Natural killer cell treated with Interleukin-12 subunit alpha and Interleukin-12 subunit beta and Interleukin-15 and Interleukin-18, amount 100 ng/mL, for 72 hours (primary cell): ENCODE results near the gene BORCS5. TPM values are rescaled to one million over a fixed set of nuclear protein-coding genes. Genes with fewer than 3 reads are reported as not detected.
A peak's percentile ranks its signal among the peaks of the same experiment; 100 is the strongest.

Source experiments
- ATAC-seq, 2 donors: fragments of 150-1000 bp; cut with Tn5 transposase in 1 of 2; sonication (Bioruptor Pico), chemical (Tn5 transposase) in 1 of 2; 2 replicates each; pipeline ENCODE4 v1.10.0; 2021
- DNase-seq: peaks from one replicate; pipeline ENCODE4 v3.0.0; 2022; ENCODE audit warnings: low spot score
- H3K27ac Mint-ChIP-seq, 2 donors: 1 replicate in 1 of 2; 2 replicates in 1 of 2; pipeline ENCODE4 v1.8.0; 2022; ENCODE audit warnings: mixed read lengths in 2 of 2, mild to moderate bottlenecking in 1 of 2, moderate library complexity in 1 of 2
- H3K27me3 Mint-ChIP-seq, 2 donors: 1 replicate in 1 of 2; 2 replicates in 1 of 2; pipeline ENCODE4 v1.8.0; 2022; ENCODE audit warnings: mixed read lengths in 2 of 2
- H3K36me3 Mint-ChIP-seq: one replicate; pipeline ENCODE4 v1.8.0; 2022; ENCODE audit warnings: mixed read lengths
- H3K4me1 Mint-ChIP-seq, 2 donors: 1 replicate in 1 of 2; 2 replicates in 1 of 2; pipeline ENCODE4 v1.8.0; 2022; ENCODE audit warnings: low read depth in 2 of 2, mixed read lengths in 2 of 2, mild to moderate bottlenecking in 1 of 2
- H3K4me3 Mint-ChIP-seq: one replicate; pipeline ENCODE4 v1.8.0; 2022; ENCODE audit warnings: mixed read lengths
- H3K9me3 Mint-ChIP-seq: 2 replicates; pipeline ENCODE4 v1.8.0; 2022; ENCODE audit warnings: mixed read lengths
- total RNA-seq, 2 donors: library from RNA; stranded (reverse); gene quantifications; one replicate each; pipeline ENCODE4 v1.2.3, GENCODE V29; 2022

BORCS5 gene
- total RNA-seq, 2 donors from 2014 or later, result 19.7 to 26.9 TPM

GRCh38 chr12:12441429-12441807 is 84.5 kb downstream of the BORCS5 start:
- no peaks in the 10 kb centered on the region for H3K9me3 Mint-ChIP-seq
- peaks cover 11% of the 10 kb centered on the region for H3K36me3 Mint-ChIP-seq
- peak overlapping the region; percentile 82 for H3K4me3 Mint-ChIP-seq
- H3K27ac Mint-ChIP-seq, result peak overlapping the region; percentile 89 to 97
- peaks cover 45 to 63% of the 10 kb centered on the region in 2 donors for H3K4me1 Mint-ChIP-seq
- ATAC-seq, result no peak
- DNase-seq, result no peak
- H3K27me3 Mint-ChIP-seq, result no peaks in the 10 kb centered on the region

DNA sequence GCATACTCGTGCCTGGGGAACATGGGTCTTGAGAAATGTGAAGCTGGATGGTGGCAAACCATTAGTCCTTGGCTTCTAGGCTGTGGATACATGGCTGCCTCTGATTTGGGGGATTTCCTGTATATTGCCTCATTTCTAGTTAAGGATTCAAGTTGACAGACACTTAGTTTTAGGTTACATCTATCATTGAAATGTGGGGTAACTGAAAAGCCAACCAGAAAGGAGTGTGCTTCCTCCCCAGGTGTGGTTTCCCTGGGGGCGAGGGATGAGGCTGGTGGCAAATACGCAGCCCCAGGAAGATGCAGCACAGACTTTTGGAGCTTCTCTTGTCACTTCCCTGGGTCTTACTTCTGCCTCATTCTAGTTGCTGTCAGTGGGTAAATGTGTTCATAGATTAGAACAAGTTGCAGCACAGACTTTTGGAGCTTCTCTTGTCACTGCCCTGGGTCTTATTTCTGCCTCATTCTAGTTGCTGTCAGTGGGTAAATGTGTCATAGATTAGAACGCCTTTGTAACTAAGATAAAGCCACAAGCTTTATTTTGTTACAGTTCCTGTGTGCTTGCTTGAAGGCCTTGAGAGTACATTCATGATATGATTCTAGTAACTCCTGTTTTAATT is 85.1 kb downstream of the BORCS5 start:
- H3K27me3 Mint-ChIP-seq, result no peaks in the 10 kb centered on the region
- peaks cover 10% of the 10 kb centered on the region for H3K36me3 Mint-ChIP-seq
- no peak for DNase-seq
- ATAC-seq, result peak; percentile 77 to 84
- H3K4me1 Mint-ChIP-seq, result peaks cover 48 to 65% of the 10 kb centered on the region in 2 donors
- peak overlapping the region; percentile 89 to 97 for H3K27ac Mint-ChIP-seq
- H3K4me3 Mint-ChIP-seq, result peak overlapping the region; percentile 82
- no peaks in the 10 kb centered on the region for H3K9me3 Mint-ChIP-seq

DNA sequence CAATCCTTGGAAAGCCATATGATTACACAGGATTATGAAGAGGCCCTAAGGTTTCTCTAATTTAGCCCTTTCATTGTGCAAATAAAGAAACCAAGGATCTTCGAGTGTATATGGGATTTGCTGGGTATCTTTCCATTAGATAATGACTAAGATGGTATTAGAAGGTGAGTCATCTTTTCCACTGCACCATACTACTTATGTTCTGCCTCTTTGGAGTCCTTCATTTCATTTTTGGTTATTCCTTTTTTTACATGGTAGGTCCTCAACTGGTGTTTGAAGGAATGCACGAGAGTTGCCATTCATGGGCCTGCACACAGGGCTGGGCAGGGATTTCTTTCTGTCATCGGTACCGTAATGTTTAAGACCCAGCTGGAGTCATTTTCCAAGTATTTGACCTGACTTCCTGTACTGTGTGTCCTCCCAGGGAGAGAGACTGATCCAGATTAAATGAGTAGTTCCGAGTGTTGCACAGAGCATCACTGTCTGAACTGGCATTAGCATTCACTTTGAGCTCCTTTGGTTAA is 85.7 kb downstream of the BORCS5 start:
- Mint-ChIP-seq H3K27ac (peak overlapping the region; percentile 89 to 97), H3K4me3 (peak overlapping the region; percentile 82), H3K27me3 (no peaks in the 10 kb centered on the region), H3K4me1 (peaks cover 52 to 66% of the 10 kb centered on the region in 2 donors), H3K36me3 (peaks cover 4% of the 10 kb centered on the region), H3K9me3 (no peaks in the 10 kb centered on the region)
- ATAC-seq, result no peak
- no peak for DNase-seq

- peak overlapping the region; percentile 82 for H3K4me3 Mint-ChIP-seq
- H3K4me1 Mint-ChIP-seq, result peaks cover 52 to 66% of the 10 kb centered on the region in 2 donors
- H3K9me3 Mint-ChIP-seq, result no peaks in the 10 kb centered on the region
- no peak for DNase-seq
- ATAC-seq, result no peak
- no peaks in the 10 kb centered on the region for H3K27me3 Mint-ChIP-seq
- H3K36me3 Mint-ChIP-seq, result peaks cover 4% of the 10 kb centered on the region
- peak overlapping the region; percentile 89 to 97 for H3K27ac Mint-ChIP-seq
Measured at GRCh38 chr12:12443431-12443878, 86.6 kb downstream of the BORCS5 start.

- DNase-seq (no peak), ATAC-seq (no peak)
- Mint-ChIP-seq H3K4me1 (peaks cover 56 to 66% of the 10 kb centered on the region in 2 donors), H3K36me3 (no peaks in the 10 kb centered on the region), H3K9me3 (no peaks in the 10 kb centered on the region), H3K4me3 (no peak overlapping the region), H3K27me3 (no peaks in the 10 kb centered on the region), H3K27ac (no peak overlapping the region)
Measured at GRCh38 chr12:12445165-12445881, 88.4 kb downstream of the BORCS5 start.

DNA sequence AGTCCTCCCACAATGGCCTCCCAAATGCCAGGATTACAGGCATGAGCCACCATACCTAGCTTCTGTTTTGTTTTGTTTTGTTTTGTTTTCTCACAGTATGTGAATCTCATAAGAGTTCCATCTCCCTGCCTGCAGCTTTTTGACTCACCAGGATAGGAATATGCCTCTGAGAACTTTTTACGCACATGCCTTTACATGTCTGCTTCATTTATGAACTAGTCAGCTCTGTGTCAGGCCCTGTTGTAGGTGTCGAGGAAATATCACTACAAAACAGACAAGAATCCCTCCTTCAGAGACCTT is 89.0 kb downstream of the BORCS5 start:
- ATAC-seq, result no peak
- Mint-ChIP-seq H3K27me3 (no peaks in the 10 kb centered on the region), H3K9me3 (no peaks in the 10 kb centered on the region), H3K27ac (no peak overlapping the region), H3K36me3 (no peaks in the 10 kb centered on the region), H3K4me1 (peaks cover 51 to 61% of the 10 kb centered on the region in 2 donors), H3K4me3 (no peak overlapping the region)
- DNase-seq, result no peak

GRCh38 chr12:12446786-12447185 is 89.9 kb downstream of the BORCS5 start:
- H3K9me3 Mint-ChIP-seq, result no peaks in the 10 kb centered on the region
- peak overlapping the region in 1 of 2 donors; percentile 14 for H3K27ac Mint-ChIP-seq
- H3K4me1 Mint-ChIP-seq, result peaks cover 42 to 51% of the 10 kb centered on the region in 2 donors

DNA sequence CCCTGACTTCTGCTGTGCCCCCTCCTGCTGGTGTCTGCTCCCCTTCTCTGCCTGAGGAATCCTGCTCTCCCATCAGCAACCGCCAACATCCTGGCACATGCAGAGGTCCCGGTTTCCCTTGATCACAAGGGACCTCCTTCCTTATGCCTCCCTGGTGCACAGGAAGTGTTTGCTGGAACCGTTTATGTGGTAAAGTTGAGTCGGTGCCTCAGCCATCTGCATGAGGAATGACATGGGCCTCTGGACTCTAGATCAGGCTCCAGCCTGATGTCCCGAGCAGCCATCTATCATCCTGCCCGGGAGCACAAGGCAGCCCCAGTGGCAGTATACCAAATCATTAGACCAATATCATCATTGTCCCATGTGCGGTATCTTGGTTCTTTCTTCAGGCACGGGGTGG is 90.4 kb downstream of the BORCS5 start:
- Mint-ChIP-seq H3K4me3 (no peak overlapping the region), H3K27me3 (no peaks in the 10 kb centered on the region), H3K27ac (peak overlapping the region in 1 of 2 donors; percentile 14), H3K36me3 (no peaks in the 10 kb centered on the region), H3K9me3 (no peaks in the 10 kb centered on the region), H3K4me1 (peaks cover 37 to 46% of the 10 kb centered on the region in 2 donors)
- no peak for DNase-seq
- no peak for ATAC-seq

More at GRCh38 chr12:12446786-12447185, 89.9 kb downstream of the BORCS5 start:
- no peak for DNase-seq
- no peak overlapping the region for H3K4me3 Mint-ChIP-seq
- no peak for ATAC-seq
- no peaks in the 10 kb centered on the region for H3K36me3 Mint-ChIP-seq
- no peaks in the 10 kb centered on the region for H3K27me3 Mint-ChIP-seq

DNA sequence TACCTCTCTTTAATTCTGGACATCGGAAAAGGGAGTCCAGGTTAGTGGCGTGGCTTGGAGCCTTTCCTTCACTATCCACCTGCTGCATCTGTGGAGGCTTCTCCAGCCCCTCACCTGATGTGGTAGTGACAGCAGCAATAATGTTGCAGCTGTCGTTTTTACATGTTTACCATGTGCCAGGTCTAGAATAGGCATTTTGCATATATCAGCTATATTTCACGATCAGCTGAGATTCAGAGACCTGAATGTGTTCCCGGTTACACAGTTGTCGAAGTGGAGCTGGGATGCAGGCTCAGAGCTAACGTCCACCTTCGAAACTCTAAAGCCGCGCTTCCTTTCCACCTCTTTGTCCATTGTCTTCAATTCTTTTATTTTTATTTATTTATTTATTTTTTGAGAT is 91.0 kb downstream of the BORCS5 start:
- Mint-ChIP-seq H3K36me3 (no peaks in the 10 kb centered on the region), H3K27ac (no peak overlapping the region), H3K27me3 (no peaks in the 10 kb centered on the region), H3K4me3 (no peak overlapping the region), H3K9me3 (no peaks in the 10 kb centered on the region), H3K4me1 (peaks cover 31 to 43% of the 10 kb centered on the region in 2 donors)
- no peak for DNase-seq
- ATAC-seq, result no peak

GRCh38 chr12:12449533-12450025 is 92.7 kb downstream of the BORCS5 start:
- Mint-ChIP-seq H3K36me3 (no peaks in the 10 kb centered on the region), H3K4me1 (peaks cover 25 to 38% of the 10 kb centered on the region in 2 donors), H3K9me3 (no peaks in the 10 kb centered on the region), H3K4me3 (peak overlapping the region; percentile 34), H3K27me3 (no peaks in the 10 kb centered on the region), H3K27ac (peak overlapping the region; percentile 64 to 81)
- DNase-seq (no peak), ATAC-seq (peak; percentile 66 to 78)

DNA sequence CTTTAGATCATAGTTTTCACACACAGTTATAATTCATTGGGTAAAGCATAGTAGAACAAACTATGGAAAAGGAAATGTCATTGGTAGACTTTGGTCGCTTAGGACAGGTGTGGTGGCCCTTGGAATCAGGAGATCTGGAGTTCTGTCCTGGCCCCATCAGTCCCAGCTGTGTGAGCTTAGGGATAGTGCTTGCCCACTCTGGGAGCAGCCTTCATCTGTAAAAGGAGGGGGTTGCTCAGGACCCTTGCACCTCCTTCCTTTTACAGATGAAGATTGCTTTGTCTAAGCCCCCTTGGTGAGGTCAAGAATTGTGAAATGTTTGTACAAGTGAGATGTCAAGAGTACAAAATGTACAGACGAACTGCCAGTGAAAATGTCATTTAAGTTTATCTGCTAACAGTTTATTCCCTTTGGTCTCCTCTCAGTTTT is 93.2 kb downstream of the BORCS5 start:
- Mint-ChIP-seq H3K27ac (peak overlapping the region; percentile 64 to 81), H3K27me3 (no peaks in the 10 kb centered on the region), H3K4me1 (peaks cover 25 to 38% of the 10 kb centered on the region in 2 donors), H3K4me3 (no peak overlapping the region), H3K9me3 (no peaks in the 10 kb centered on the region), H3K36me3 (no peaks in the 10 kb centered on the region)
- DNase-seq, result no peak
- no peak for ATAC-seq

DNA sequence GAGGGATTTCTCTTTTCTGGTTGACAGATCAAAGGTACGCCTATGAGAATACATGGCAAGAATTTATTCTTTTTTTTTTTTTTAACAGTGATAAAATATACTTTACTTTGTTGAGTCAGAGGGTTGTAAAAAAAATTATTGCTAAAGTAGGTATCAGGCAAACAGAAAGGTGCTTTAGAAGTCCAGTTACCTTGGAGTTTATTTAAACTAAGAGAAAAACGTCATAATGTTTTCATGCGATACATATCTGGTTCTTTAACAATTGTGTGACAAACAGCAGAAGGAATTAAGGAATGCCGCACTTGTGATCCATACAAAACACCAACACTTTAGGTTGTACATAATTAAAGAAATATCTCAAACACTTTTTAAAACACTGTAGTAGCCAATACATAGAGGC is 94.2 kb downstream of the BORCS5 start:
- Mint-ChIP-seq H3K27ac (no peak overlapping the region), H3K36me3 (no peaks in the 10 kb centered on the region), H3K27me3 (no peaks in the 10 kb centered on the region), H3K4me1 (peaks cover 23 to 34% of the 10 kb centered on the region in 2 donors), H3K9me3 (no peaks in the 10 kb centered on the region), H3K4me3 (no peak overlapping the region)
- no peak for DNase-seq
- no peak for ATAC-seq

GRCh38 chr12:12452326-12452902 is 95.5 kb downstream of the BORCS5 start:
- no peak for ATAC-seq
- H3K4me3 Mint-ChIP-seq, result no peak overlapping the region

DNA sequence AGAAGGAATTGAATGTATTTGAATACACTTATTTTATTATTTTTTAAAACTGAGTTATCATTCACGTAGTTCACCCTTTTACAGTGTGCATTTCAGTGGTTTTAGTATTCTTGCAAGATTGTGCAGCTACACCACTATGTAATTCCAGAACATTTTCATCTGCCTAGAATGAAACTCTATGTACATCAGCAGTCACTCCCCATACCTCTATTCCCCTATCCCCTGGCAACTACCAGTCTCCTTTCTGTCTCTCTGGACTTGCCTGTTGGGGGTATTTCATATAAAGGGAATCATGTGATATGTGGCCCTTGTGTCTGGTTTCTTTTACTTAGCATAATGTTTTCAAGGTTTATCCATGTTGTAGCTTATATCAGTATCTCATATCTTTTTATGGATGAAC is 96.8 kb downstream of the BORCS5 start:
- Mint-ChIP-seq H3K4me1 (peaks cover 19 to 32% of the 10 kb centered on the region in 2 donors), H3K27ac (no peak overlapping the region), H3K27me3 (no peaks in the 10 kb centered on the region), H3K36me3 (no peaks in the 10 kb centered on the region), H3K4me3 (no peak overlapping the region), H3K9me3 (no peaks in the 10 kb centered on the region)
- DNase-seq, result no peak
- no peak for ATAC-seq

More at GRCh38 chr12:12452326-12452902, 95.5 kb downstream of the BORCS5 start:
- Mint-ChIP-seq H3K4me1 (peaks cover 20 to 31% of the 10 kb centered on the region in 2 donors), H3K27ac (no peak overlapping the region), H3K9me3 (no peaks in the 10 kb centered on the region), H3K27me3 (no peaks in the 10 kb centered on the region), H3K36me3 (no peaks in the 10 kb centered on the region)
- no peak for DNase-seq
